ENCODE measurements around the gene NRG3. TPM values are rescaled to one million over a fixed set of nuclear protein-coding genes. Genes with fewer than 3 reads are reported as not detected.

The NRG3 gene
- total RNA-seq, 1 donor from 2014 or later, result not detected

DNA sequence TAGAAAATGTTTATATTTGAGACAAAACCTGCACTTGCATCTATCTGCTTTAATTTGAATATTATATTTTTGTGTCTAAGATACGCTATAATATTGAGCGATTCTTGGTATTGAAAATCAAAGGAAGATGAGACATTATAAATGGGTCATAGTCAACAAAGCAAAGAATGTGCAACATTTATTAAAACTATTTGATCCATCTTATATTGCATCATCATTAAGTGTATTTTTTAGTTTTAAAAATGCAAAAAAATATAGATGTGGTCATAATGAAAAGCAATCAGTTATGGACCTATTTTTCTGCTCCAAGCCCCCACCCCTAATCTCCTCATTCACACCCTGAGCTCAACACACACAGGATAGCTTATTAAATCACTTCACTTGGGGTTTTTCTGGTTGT, 847.3 kb downstream of the NRG3 start:
- no peak for ATAC-seq

DNA sequence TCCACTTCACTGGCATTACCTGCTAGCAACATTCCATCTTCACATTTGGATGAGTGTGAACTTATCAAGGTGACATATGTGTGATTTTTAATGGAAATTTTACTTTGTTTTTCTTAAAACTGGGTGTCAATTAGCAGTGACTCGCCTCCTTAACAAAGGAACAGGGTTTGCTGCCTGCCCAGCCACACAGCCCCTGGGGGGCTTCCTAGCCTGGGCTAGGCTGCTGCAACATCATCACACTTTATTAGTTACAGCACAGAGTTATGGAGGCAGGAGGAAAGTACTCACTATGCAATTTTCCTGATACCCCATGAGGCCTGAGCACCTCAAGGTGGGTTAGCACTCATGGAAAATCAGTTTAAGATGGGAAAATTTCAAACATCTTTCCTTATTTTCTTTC, 861.3 kb downstream of the NRG3 start:
- ATAC-seq, result no peak

DNA sequence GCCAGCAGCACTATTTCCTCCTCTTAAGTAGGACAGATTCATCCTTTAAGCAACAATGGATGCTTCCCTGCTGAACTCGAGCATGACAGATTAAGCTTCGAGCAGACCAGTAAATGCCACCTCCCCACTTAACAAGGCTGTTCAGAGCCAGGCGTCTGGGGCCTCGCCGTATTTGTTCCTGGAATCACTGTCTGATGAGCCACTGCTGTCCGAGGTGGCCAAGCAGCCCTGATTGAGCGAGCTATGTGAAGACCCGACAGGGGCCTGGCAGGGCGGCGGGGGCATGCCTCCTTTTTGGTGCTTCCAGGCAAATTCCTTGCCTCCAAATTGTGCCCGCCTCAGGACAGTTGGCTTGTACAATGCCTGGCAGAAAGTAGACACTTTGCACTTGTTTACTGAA, 862.6 kb downstream of the NRG3 start:
- no peak for ATAC-seq

DNA sequence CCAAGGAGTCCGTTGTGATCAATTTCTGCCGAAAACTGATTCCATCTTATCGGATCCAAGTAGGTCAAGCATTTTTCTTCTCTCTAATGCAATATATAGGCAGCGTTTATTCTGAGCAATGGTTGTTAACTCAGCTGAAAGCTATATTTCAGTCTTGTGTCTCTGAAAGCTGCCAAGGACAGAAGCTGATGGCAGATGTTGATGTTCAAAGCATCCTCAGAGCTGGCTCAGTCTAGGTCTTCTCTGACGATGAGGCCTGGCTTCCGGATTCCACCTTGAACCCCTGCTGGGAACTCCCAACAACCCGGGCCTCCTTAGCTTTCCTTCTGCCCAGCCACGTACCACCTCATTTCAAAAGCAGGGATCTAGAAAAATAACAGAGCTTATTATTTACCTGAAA, 863.6 kb downstream of the NRG3 start:
- ATAC-seq, result no peak

DNA sequence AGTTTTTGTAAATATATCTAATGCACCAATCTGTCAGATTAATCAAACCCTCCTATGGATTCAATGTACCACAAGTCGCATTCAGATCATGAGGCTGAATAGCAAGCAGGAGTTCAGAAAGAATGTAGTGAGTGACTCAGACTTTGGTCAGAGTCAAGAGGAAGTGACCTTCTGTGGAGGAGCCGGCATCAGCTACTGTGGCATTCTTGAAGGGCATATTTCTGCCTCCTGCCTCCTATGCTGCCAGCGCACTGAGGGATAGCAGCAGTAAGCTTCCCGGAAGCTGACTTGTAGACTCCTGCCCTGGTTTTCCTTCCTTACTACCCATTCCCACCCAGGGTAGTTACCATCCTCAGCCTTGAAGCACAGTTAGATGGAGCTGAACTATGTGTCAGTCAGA, 867.5 kb downstream of the NRG3 start:
- ATAC-seq, result peak; percentile 57

DNA sequence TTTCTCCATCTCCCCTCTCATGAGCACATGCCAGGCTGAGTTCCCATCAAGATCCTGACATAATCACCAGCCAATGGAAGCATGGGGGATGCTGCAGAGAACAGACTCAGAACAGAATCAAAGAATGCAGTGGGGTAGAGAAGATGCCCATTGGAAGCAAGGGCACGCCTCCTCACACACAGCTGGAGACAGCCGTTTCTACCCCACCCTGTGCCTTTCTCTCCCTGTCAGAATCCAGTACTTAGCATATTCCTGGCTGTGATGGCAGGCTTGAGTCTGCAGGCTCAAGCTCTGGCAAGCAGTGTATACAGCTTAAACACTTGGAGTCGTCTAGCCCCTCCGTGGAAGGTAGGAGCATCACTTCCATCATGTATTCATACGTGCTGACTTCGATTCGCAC, 867.9 kb downstream of the NRG3 start:
- ATAC-seq, result no peak

DNA sequence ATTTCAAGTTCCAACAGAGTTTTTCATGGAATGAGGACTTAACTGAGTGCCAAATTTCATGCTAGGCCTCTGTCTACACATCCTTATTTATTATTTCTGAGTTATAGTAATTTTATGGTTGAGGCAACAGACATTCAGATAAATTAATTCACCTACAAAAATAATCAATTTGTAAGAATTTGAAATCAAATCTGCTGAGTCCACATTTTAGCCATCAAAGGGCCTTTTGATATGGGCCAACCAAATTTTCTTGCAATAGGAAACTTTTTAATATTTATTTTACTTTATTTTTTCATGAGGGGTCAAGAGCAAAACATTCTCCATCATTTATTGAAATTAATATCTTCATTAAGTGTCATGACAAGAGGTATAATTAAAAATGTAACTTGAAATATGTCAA, 875.5 kb downstream of the NRG3 start:
- no peak for ATAC-seq

DNA sequence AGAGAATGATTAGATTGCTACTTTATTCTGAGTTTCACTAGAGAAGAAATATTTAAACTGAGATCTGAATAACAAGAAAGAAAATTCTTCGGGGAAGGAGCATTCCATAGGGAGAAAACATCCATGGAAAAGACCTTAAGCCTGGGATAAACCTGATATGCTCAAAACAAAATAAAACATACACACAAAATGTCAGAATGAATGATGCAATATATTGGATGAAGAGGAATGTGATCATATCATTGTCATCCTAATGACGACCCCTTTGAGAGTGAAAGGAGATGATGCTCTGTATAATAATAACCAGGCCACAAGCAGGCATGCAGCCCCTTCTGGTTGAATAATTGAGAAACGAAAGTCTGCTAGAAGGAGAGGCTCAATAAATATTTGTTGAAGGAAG, 882.4 kb downstream of the NRG3 start:
- no peak for ATAC-seq

DNA sequence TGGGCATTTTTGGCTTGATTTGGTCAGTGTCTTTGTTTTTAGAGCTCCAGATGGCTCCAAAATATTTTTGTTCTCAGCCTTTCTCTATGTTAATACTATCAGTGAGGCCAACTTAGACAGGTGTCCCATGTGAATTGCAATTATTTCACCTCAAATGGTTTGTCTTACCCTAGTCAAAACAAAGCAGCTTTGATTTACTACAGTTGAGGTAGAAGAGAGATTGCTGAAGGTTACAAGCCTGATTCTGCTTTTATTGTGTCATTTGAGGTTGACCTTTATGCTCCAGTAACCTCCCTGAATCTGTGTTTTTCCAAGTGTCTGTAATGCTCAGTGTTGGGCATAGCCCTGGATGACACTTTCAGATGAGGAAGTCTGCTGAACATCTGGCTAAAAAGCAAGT, 882.9 kb downstream of the NRG3 start:
- ATAC-seq, result no peak

DNA sequence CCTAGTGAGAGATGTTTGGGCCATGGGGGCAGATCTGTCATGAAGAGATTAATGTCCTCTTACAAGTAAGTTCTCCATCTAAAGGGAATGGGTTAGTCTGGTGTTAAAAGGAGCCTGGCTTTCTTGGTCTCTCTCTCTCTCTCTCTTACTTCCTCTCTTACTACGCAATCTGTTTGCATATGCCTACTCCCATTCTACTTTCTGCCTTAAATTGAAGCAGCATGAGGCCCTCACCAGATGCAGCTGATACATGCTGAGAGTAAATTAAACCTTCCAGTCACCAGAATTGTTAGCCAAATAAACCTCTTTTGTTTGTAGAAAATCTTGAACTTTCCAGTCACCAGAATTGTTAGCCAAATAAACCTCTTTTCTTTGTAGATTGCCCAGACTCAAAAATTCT, 884.1 kb downstream of the NRG3 start:
- no peak for ATAC-seq

DNA sequence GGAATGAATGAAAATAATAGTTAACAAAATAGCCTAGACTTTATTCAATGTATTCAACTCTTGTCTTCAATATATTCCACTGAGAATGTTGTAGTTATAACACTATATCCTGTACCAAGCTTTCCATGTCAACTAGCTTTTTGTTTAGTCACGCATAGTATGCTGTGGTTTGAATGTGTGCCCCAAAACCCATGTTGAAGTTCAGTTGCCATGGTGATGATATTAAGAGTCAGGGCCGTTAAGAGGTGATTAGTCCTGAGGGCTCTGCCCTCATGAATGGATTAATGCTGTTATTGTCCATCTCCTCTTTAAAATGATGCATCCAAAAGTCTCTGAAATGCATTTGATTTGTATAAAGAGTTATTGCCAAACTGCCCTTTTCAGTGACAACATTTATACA, 887.6 kb downstream of the NRG3 start:
- no peak for ATAC-seq

DNA sequence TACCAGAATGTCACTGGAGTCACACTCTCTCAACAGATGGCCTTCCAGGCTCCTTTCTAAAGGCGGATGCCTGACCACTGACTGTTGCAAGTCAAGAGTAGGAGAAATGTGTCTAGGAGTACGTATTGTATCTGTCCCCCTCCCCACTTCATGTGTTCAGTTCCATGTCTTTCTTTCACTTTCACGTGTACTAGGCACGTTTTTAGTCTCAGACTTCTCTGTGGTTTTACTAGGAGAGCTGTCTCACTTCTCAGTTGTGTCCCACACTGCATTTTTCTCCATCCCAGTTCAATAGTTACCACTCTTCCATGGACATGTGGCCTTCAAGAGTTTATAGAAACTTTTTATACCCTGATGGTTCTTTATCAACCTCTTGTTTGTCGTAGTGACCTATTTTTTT, 893.0 kb downstream of the NRG3 start:
- ATAC-seq, result no peak

DNA sequence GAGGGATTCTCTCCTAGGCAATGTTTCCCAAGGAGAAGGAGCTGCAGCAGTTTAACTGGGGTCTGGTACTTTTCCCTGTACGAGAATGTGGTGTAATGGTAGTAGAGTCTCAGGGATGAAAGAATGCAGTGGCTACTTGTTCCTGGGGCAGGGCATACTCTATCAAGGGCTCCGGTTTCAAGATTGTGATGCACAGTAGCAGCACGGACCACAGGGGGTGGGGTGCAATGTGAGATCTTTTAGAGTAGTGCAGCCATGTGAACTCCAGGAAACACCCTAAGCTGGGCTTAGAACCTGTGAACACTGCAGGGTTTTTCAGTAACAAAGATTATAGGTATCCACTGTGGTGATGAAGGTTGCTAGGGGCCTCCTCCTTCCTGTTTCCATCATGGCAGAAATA, 903.9 kb downstream of the NRG3 start:
- ATAC-seq, result no peak

DNA sequence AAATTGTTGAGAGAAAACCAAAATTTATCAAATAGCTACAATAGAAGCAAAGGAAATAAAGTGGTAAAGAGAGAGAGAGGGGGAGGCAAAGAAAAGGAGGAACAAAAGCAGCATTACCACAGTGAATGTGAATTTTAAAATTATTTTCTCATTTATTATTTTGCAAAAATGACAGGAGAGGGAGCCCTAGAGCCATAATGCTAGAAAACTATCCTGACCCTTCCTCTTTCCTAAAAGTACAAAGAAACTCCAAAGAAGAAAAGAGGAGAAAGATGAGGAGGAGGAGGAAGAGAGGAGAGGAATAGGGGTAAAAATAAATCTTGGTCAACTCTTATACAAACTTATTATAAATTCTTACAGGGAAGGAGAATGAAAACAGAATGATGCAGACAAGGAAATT, 921.5 kb downstream of the NRG3 start:
- ATAC-seq, result no peak

DNA sequence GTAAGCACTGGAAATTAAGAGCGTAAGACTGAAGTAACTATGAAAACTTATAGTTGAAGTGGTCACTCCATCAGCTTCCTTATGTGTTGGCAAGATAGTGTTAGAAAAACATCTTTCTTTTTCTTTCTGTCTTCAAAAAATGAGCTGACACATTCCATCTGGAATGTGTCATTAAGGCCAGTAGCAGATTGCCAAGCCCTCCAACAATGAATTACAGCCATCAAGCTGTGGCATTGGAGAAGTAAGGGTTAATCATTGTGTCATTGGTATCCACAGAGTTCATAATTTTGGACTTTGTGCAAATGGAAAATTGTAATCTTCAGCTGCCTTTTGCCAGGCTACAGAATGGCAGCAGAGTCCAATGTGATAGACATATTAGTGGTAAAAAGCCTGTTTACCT, 926.3 kb downstream of the NRG3 start:
- no peak for ATAC-seq

DNA sequence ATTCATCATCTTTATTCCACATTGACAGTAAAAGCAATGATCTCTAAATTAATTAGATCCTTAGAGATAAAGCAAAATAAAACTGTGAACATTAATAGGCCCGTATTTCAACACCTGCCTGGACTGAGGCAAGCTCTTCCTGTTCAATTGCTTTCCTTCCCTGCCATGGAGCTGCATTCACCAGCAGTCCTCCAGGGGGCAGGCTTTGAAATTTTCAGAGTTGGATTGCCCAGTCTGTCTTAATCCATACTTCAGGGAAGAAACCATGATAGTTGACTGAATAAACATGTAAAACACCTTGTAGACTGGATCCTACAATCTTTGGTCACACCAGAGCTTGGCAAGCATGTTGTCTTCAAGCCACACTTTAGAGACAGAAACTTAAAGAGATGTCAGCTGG, 936.6 kb downstream of the NRG3 start:
- ATAC-seq, result no peak

DNA sequence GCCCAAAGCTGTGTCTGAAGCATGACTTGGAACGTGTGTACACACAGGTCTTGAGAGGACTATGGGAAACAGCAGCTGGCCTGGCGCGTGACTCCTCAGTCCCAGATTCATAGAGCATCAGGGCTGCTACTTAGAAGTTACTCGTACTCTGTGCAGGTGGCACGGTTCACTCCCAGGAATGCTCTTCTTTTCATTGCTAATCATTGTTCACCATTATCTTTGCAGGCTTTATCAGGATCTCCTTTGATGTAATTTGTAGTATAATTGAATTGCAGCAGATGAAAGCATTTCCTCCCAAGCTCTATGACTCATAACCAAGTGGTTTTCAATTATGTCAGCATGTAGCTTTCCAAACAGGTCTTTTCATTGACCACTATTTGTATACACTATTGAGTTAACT, 938.9 kb downstream of the NRG3 start:
- no peak for ATAC-seq

DNA sequence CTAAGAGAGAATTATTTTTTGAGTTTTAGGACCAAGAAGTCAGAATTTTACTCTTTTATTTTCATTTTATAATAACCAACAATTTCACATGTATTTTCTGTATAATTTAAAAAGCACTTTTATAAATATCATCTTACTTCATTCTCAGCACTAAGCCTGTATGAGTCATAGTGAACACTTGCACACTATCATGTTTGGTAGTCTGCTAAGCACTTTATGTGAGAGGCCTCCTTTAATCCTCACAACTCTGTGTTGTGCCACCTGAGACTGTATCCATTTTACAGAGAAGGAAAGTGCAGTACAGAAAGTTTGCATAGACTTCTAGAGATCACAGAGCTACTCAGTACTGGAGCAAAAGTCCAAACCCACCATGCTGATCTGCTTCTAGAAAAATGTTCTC, 939.6 kb downstream of the NRG3 start:
- ATAC-seq, result peak; percentile 46

DNA sequence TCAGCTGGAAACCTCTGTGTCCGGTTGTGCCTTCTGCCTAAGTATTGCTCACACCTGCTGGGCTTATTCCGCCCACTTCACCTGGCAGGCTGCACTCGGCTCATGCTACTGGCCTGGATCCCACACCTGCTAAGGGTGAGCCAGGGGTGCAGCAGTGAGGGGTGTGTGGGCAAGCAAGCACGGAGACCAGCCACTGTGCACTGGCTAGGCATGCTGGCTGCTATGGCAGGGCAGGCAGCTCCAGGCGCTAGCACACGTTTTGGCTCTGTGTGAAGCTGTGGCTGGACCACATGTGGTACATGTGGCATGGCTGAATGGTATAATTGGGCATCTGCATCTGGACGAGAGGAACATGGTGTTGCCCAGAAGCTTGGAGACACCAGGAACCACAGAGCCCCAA, 940.7 kb downstream of the NRG3 start:
- ATAC-seq, result no peak

DNA sequence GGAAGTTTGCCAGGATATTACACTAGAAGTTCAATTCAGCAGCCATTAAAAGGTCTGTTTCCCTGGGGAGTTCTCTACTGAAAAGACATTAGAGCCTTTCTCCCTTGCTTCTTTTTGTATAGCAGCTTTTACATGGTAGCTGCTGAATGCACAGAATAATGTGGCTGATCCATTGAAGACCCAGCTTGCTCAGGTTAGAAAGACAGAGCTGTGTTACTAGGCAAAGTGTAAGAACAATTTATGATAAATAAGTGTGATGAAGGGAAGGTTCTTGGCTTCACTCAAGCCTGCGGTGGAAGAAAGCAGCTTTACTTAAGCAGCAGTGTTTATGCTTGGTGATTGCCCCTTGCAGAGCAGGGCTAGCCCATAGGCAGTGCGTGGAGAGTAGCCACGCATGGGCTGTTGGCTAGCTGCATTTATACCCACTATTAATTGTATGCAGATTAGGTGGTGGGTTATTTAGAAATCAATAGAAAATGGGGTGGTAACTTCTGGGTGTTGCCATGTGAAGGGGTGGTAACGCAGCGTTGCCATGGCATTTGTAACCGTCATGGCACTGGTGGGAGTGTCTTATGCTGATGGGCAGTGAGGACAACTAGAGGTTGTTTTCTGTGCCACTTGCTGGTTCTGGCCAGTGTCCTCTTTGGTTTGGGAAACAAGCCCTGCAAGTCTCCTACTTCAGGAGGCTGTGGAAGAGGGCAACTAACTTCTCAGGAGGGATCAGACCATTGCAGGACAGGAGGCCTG, 942.9 kb downstream of the NRG3 start:
- ATAC-seq, result no peak

DNA sequence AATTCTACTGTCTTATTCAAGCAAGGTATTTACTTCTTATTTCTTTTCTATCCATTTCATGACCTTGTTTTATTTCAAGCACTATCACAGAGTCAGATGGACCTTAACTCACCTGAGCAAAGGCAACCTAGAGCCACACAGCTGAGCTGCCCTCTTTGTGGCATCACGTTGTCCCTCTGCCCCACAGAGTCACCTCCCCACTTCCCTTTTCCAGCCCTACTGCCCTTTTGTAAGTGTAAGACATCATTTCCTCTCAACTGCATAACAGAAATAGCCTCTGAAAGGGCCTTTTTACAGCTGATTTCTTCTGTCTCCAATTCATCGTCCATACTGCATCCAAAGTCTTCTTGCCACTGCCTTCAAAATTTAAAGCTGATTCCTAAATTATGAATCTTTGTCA, 946.0 kb downstream of the NRG3 start:
- no peak for ATAC-seq

DNA sequence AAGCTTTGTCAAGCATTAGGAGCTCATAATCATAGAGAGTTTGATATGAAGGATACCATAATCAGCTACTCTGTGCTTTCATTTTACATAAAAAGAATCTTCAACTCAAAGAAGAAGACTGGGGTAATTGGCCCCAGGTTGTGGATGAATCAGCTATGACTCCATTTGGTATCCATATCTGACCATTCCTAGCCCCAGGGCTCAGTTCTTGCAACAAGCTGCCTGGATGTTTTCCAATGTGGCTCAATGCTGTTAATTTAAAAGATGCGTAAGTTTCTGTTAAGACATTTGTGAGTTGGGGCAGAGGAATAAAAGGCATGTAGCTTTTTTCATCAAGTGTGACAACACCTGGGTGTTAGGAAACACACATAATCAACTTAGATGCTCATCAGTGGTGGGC, 951.1 kb downstream of the NRG3 start:
- ATAC-seq, result no peak

DNA sequence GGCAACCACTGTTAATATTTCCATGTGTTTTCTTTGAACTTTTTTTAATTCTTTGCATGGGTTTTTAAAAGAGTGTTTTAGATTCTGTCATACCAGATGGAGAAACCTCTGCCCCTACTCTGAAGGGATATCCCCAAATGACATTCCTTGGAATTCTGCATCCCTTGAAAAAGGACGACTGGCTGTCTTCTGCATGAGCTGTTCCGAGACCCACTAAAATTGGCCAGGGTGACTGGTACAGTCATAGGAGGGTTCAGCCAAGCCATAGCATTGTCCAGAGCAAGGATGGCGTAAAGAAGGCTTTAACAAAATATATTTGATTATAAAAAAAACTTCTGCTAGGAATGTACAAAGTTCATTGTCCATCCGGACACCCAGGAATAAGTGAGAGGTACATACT, 952.9 kb downstream of the NRG3 start:
- ATAC-seq, result no peak

DNA sequence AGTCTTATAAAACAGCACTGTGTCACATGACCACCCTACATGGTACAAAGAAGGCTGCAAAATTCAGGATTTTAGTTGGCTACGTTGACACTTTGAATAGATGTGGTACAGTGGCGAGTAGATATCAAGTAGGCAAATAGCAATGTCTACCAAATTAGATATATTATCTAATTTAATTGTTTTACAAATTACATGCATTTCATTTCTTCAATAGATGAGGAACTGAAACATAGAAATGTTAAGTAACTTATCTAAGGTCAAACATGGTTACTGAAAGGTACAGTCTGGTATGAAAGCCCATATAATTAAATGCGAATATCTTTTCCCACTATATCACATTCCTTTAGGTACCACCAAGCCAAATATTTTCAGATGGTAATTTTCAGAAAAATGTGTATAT, 972.2 kb downstream of the NRG3 start:
- ATAC-seq, result no peak

DNA sequence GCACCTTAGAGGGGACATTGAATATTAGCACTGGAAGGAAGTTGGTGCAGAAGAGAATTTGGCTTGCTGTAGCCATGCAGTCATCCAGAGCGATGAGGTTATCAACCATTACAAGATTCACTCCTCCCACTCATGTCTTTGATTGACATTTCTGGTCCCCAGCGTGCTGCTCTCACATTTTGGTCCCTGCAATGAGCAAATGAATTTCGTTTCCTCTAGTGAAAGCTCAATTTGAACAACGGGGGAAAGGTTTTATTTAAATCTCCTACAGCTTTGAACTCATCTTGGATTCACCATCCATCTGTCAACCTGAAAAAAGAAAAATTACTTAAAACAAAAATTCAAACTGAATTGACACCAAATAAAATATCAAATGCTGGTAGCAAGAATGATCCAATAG, 975.2 kb downstream of the NRG3 start:
- ATAC-seq, result no peak
